HEK293T (cell line): Measurements from ENCODE around the gene LZTR1.

ENCODE experiments used
- FOXA1 ChIP-seq: fragments of 450-650 bp; IDR thresholded peaks from 2 replicates; pipeline ENCODE4 v1.6.1; 2016; ENCODE audit warnings: mild to moderate bottlenecking
- SUZ12 ChIP-seq: fragments of 450-650 bp; IDR thresholded peaks from 2 replicates; pipeline ENCODE4 v1.6.1; 2016; ENCODE audit warnings: mild to moderate bottlenecking

DNA sequence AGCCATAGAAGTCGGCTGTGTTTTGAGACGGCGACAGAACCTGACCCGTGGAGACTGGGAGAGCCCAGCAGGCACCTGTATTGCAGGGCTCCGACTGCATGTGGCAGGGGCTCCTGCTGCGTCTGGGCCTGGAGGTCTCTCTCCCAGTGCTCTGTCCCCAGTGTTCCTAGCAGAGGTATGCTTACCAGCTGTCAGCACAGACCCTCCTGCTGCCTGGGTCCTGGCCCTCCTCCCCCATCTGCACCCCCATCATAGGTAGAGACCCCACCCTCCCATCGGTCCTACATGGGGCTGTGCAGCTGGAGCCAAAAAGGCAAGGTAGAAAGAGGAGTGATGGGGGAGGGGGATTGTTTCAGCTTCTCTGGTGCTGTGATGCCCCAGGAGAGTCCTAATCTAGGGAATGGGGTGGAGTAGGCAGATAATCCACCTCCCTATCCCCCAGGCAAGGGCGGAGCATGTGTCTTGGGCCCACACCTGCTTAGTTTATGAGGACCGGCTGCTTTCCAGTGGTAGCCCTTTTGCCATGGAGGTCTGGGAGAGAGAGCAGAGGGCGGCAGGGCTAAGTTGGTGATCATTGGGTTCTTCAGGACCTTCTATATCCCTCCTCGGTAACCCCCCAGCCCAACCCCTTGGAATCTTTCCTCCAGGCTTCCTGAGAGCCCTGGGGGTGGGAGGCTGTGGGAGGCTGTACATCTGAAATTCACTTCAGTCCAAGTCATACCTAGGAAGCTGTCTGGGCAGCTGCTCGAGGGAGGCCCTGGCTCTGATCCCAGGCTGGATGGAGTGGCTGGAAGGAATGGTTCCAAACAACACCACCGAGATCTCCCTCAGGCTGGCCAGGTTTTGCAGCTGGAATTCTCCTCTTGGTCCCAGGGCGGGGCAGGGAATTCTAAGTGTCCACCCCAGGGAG is 44.9 kb downstream of the LZTR1 start:
- TF ChIP-seq SUZ12 (no peak), FOXA1 (no peak)
